ENCODE results near the gene FFAR3.

FFAR3 gene

GRCh38 chr19:35317464-35318043 lies 40.7 kb upstream of the FFAR3 start:
- no peak for DNase-seq (ENCODE audit: low read depth)
- TF ChIP-seq, protein P1, sequence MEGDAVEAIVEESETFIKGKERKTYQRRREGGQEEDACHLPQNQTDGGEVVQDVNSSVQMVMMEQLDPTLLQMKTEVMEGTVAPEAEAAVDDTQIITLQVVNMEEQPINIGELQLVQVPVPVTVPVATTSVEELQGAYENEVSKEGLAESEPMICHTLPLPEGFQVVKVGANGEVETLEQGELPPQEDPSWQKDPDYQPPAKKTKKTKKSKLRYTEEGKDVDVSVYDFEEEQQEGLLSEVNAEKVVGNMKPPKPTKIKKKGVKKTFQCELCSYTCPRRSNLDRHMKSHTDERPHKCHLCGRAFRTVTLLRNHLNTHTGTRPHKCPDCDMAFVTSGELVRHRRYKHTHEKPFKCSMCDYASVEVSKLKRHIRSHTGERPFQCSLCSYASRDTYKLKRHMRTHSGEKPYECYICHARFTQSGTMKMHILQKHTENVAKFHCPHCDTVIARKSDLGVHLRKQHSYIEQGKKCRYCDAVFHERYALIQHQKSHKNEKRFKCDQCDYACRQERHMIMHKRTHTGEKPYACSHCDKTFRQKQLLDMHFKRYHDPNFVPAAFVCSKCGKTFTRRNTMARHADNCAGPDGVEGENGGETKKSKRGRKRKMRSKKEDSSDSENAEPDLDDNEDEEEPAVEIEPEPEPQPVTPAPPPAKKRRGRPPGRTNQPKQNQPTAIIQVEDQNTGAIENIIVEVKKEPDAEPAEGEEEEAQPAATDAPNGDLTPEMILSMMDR (IDR thresholded peaks at IDR 0.05; ENCODE audit: control insufficient read depth, insufficient read depth, low read depth, low read length, missing control alignments), result no peak
- H3K4me3 ChIP-seq (ENCODE audit: control insufficient read depth, low read depth, low read length), result no peak overlapping the region

- TF ChIP-seq, protein P1 (IDR thresholded peaks at IDR 0.05; ENCODE audit: control insufficient read depth, insufficient read depth, low read depth, low read length, missing control alignments), result no peak
- DNase-seq (ENCODE audit: low read depth), result peak; percentile 23
- H3K4me3 ChIP-seq (ENCODE audit: control insufficient read depth, low read depth, low read length), result no peak overlapping the region
Measured at GRCh38 chr19:35318679-35319448, 39.4 kb upstream of the FFAR3 start.

- no peak overlapping the region for H3K4me3 ChIP-seq (ENCODE audit: control insufficient read depth, low read depth, low read length)
- DNase-seq (ENCODE audit: low read depth), result no peak
- TF ChIP-seq, protein P1 (IDR thresholded peaks at IDR 0.05; ENCODE audit: control insufficient read depth, insufficient read depth, low read depth, low read length, missing control alignments), result no peak
Measured at GRCh38 chr19:35320065-35320713, 38.1 kb upstream of the FFAR3 start.

- DNase-seq (ENCODE audit: low read depth), result no peak
- TF ChIP-seq, protein P1 (IDR thresholded peaks at IDR 0.05; ENCODE audit: control insufficient read depth, insufficient read depth, low read depth, low read length, missing control alignments), result no peak
- H3K4me3 ChIP-seq (ENCODE audit: control insufficient read depth, low read depth, low read length), result no peak overlapping the region
Measured at GRCh38 chr19:35321291-35321690, 37.0 kb upstream of the FFAR3 start.

GRCh38 chr19:35322014-35322413 lies 36.2 kb upstream of the FFAR3 start:
- no peak overlapping the region for H3K4me3 ChIP-seq (ENCODE audit: control insufficient read depth, low read depth, low read length)
- TF ChIP-seq, protein P1 (IDR thresholded peaks at IDR 0.05; ENCODE audit: control insufficient read depth, insufficient read depth, low read depth, low read length, missing control alignments), result no peak
- no peak for DNase-seq (ENCODE audit: low read depth)

GRCh38 chr19:35327642-35328041 lies 30.6 kb upstream of the FFAR3 start:
- DNase-seq (ENCODE audit: low read depth), result no peak
- TF ChIP-seq, protein P1 (IDR thresholded peaks at IDR 0.05; ENCODE audit: control insufficient read depth, insufficient read depth, low read depth, low read length, missing control alignments), result peak; percentile 9
- no peak overlapping the region for H3K4me3 ChIP-seq (ENCODE audit: control insufficient read depth, low read depth, low read length)

Data from AG09309 (cell line).